GM12892 (cell line): ENCODE data around the gene CLDN3.

Source experiments
- DNase-seq: peaks from one replicate; pipeline ENCODE4 v3.0.0; 2011; ENCODE audit not compliant: insufficient read length
- FAIRE-seq: peaks from 2 replicates; lab custom pipeline; 2011; peaks lifted over from hg19 to GRCh38; lab: Jason Lieb, UNC
- POLR2A ChIP-seq: IDR thresholded peaks from 2 replicates; pipeline ENCODE4 v1.6.1; 2011; ENCODE audit warnings: low read depth, low read length, control low read depth
- POLR2AphosphoS5 ChIP-seq: IDR thresholded peaks from 2 replicates; pipeline ENCODE4 v1.6.1; 2011; ENCODE audit warnings: low read depth, low read length, control low read depth
- TAF1 ChIP-seq: IDR thresholded peaks from 2 replicates; pipeline ENCODE4 v1.6.1; 2011; ENCODE audit warnings: low read depth, mild to moderate bottlenecking, control low read depth, low read length, borderline replicate concordance

CLDN3 gene

DNA sequence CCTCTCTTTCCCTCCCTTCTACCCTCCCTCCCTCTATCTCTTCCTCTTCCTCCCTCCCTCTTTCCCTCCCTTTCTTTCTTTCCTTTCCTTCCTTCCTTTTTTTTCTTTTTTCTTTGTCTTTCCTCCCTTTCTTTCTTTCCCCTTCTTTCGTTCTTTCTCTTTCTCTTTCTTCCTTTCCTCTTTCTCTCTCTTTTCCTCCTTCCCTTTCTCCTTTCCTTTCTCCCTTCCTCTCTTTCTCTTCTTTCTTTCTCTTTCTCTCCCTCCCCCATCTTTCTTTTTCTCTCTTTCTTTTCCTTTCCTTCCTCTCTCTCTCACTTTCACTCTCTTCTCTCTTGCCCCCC, 7.4 kb downstream of the CLDN3 start:
- no peak for FAIRE-seq
- no peak for DNase-seq
- TF ChIP-seq POLR2A: no peak
- TF ChIP-seq POLR2AphosphoS5: no peak
- no peak for TF ChIP-seq TAF1

DNA sequence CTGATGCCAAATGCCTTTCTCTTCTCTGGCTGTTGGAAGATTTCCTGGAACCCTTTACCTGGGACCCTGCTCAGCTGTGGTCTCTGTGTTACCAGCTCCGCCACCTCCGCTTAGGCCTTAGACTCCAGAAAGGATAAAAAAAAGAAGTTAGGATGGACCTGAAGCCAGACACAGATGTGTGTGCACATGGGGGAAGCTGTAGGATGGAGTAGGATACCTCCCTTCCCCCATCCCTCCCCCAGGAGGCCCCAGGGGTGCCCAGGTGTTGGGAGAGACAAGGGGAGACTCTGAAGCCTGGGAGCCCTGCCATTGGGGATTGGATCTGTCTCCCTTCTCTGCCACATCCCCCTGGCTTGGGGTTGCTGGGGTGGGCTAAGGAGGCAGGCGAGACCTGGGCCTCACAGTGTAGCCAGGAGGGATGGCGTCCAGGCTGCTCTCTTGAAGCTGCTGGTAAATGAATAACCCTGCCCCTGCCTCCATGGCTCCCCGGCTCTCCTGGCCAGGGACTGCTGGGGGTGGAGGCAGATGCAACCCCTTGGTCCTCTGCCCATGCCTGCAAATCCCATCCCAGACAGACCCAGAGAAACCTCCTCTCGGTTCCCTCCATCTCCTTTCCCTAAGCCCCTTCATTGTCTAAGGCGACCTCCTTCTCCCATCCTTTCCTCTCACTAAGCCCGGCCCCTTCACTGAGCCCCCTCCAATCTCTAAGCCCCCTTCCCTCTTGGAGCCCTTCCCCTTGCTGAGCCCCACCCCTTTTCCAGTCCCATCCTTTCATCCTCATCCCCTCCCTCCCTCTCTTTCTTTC, 8.0 kb downstream of the CLDN3 start:
- DNase-seq: no peak
- FAIRE-seq: no peak
- TF ChIP-seq TAF1: no peak
- TF ChIP-seq POLR2A: no peak
- no peak for TF ChIP-seq POLR2AphosphoS5

DNA sequence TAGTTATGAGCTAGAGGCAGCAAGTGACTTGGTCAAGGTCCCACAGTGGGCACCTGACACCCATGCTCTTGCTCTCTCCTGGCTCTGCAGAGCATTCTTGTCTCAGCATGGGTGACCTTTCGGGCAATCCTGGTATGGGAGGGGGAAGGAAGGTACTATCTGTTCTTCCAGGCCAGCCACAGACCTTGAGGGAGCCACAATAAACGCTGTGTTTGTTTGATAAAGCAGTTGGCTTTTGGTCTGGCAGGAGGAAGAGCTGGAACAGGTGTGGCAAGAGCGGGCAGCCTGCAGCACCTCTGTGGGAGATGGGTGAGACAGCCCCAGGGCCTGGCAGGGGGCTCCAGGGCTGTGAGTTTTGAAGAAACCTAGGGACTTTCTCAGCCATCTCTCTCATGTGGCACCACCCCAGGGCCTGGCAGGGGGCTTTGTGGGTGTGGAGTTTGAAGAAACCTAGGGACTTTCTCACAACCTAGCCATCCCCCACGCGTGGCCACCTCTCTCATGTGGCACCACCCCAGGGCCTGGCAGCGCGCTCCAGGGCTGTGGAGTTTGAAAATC, 11.4 kb downstream of the CLDN3 start:
- DNase-seq: no peak
- TF ChIP-seq POLR2AphosphoS5 (no peak), POLR2A (no peak), TAF1 (no peak)
- FAIRE-seq: no peak

- no peak for DNase-seq
- no peak for TF ChIP-seq POLR2A
- FAIRE-seq: no peak
Observed at GRCh38 chr7:73749931-73750776, 19.9 kb downstream of the CLDN3 start.

DNA sequence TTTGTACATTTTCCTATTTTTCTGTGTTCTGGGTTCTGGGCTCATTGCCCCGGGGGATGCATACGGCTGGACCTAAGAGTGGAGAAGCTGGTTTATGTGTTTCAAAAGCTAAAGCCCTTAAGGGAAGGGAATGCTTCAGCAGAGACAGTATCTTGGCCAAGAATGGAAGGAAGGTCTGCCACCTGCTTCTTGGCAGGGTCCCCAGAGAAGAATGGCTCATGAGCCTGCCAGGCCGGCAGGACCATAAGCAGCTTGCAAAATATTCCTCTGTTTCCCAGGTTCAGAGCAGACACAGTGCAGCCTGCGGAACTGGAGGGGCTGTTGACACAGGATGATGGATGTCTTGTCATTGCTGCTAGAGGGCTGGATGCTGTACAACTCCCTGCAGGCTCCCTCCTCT, 23.7 kb downstream of the CLDN3 start:
- TF ChIP-seq POLR2A: no peak
- TF ChIP-seq TAF1: no peak
- no peak for TF ChIP-seq POLR2AphosphoS5
- FAIRE-seq (no peak), DNase-seq (no peak)

DNA sequence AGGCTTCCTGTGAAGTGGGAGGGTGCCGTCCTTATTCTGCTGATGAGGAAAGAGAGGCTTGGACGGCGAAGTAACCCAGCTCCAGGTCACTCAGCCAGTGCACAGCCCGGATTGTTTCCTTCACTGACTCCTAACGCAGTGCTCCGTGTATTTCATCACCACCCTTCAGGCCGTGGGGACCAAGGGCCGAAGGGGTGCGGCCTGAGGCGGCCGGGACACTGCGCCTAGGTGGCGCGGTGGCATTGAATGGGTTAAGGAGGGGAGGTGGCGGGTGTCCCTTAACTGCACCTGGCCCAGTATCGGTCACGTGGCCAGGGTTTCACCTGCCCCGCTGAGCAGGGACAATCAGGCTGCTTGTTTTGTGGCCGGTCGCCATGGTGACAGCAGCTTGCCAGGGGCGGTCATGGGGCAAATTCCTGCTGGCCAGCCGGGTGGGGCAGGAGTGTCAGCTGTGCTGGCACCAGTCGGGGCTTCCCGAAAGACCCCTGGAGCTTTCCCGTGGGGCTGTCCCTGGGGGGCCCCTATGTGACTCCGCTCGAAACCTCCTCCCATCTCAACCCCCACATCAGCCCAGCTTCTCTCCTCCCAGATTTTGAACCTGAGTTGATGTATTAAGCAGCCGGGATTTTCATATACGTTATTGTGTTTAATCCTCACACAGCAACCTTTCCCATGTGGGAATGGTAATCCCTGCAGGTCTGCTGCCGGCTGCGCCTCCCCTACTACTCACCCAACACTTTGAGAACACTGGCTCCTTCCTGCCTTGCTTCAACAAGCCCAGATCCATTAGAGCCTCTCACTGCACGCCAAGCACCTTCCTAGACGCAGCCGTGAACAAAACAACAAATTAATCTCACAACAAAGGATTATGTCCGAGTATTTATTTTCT, 27.1 kb downstream of the CLDN3 start:
- TF ChIP-seq POLR2AphosphoS5 (no peak), POLR2A (no peak), TAF1 (no peak)
- no peak for FAIRE-seq
- DNase-seq: no peak

DNA sequence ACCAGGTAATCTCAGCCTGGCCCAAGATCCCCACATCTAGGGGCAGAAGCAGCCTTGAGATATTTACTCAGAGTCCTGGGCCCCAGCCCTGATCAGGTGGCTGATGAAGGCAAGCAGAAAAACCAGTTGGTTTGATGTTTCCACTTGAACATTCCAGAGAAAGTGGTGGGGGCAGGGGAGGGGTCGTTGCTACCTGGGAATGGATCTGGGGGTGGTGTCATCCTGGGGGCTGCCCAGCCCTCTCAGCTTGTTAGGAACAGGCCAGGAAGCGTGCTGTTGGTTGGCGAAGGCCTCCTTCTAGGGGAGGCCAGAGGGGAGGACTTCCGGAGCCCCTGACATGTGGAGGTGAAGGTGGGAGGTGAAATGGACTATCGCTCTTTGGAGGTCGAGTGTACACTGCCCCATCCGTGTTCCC, 27.7 kb downstream of the CLDN3 start:
- FAIRE-seq (no peak), DNase-seq (no peak)
- TF ChIP-seq TAF1: no peak

GRCh38 chr7:73741600-73741999, 28.5 kb downstream of the CLDN3 start:
- FAIRE-seq (no peak), DNase-seq (no peak)
- TF ChIP-seq TAF1: no peak
- no peak for TF ChIP-seq POLR2A
- no peak for TF ChIP-seq POLR2AphosphoS5

- TF ChIP-seq POLR2AphosphoS5 (no peak), POLR2A (no peak), TAF1 (no peak)
- no peak for DNase-seq
- no peak for FAIRE-seq
Observed at GRCh38 chr7:73740771-73741170, 29.3 kb downstream of the CLDN3 start.

DNA sequence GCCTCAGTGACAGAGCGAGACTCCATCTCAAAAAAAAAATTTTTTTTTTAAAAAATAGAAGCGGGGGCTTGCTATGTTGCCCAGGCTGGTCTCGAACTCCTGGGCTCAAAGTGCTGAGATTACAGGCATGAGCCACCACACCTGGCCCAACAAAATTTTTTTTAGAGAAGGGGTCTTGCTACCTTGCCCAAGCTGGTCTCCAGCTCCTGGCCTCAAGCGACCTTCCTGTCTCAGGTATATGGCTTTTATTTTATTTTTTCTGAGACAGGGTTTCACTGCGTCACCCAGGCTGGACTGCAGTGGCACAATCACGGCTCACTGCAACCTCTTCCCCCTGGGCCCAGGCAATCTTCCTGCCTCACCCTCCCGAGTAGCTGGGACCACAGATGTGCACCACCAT, 29.9 kb downstream of the CLDN3 start:
- no peak for TF ChIP-seq POLR2A
- no peak for TF ChIP-seq TAF1
- TF ChIP-seq POLR2AphosphoS5: no peak
- DNase-seq (no peak), FAIRE-seq (no peak)

- FAIRE-seq (no peak), DNase-seq (no peak)
- TF ChIP-seq POLR2A (no peak), TAF1 (no peak), POLR2AphosphoS5 (no peak)
Observed at GRCh38 chr7:73739387-73739767, 30.7 kb downstream of the CLDN3 start.
